Measurements from ENCODE around the gene LRP1B.

GRCh38 chr2:141492816-141493215, 638.0 kb downstream of the LRP1B start:
- TF ChIP-seq REST (IDR thresholded peaks at IDR 0.05; ENCODE audit: insufficient read depth in 1 of 2, low read depth in 2 of 2, low read length in 2 of 2) (no peak), POLR2AphosphoS5 (IDR thresholded peaks at IDR 0.05; ENCODE audit: low read depth, low read length) (no peak), SIN3A (IDR thresholded peaks at IDR 0.05; ENCODE audit: borderline replicate concordance, insufficient read depth, low read length) (no peak)

All from PFSK-1 (cell line).